T-helper 22 cell (primary cell): ENCODE measurements around the gene CPNE8.

Experiments
- DNase-seq: peaks from one replicate; pipeline ENCODE4 v3.0.0-alpha.2; 2020; ENCODE audit warnings: low read depth

CPNE8 gene

DNA sequence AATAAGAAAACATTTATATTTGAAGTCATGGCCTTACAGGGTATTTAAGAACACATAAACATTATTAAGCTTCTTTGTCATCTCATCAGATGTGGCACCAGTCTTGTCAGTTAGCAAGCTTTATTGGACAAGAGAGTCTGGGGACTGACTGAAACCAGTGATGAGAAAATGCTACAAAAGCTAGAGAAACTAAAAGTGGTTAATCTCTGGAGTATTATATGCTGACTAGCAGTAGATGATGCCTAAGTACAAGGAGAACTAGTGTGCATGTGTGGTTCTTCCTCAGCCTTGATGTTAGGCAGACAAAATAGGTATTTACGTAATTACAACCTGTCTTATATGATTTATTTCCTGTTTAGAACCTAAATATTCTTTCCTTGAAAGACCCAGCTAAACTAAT lies 176.5 kb downstream of the CPNE8 start:
- no peak for DNase-seq

- no peak for DNase-seq
Measured at GRCh38 chr12:38721611-38722252, 183.7 kb downstream of the CPNE8 start.

DNA sequence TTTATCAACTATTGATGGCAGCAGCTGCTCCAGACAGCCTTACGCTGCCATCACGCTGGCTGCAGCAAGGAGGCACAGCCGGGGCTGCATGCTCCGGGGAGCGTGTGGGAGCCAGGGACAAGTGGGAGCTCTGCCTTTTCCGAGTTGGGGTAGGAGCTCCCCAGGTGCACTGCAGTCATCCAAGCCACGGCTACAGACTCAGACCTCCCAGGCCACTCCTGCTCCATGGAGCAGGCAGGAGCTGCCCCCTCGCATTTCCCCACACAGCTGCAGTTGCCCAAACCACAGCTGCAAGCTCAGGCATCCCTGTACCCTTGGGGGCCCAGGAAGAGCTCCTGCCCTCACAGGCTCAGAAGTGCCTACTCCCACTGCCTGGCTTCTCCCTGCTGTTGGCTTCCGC lies 184.7 kb downstream of the CPNE8 start:
- DNase-seq: no peak

DNA sequence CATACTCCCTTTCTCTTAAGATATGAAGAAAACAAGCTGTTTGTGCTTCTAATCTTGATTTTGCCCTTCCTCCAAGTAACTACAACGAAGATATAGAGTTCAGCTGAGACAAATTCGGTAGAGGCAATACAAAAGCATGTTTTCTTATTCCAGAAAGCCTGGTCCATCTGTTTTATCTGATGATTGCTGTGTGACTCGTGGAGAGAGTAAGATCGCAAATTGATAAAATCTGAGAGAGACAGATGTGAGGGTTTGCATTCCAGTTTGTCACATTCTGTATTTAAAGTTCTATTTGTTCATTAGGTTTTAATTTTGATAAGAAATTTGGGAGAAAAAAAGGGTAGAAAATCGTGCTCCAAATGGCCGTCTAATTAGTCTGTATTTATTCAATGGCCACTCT lies 192.1 kb downstream of the CPNE8 start:
- DNase-seq: no peak

- no peak for DNase-seq
Measured at GRCh38 chr12:38711054-38711453, 194.3 kb downstream of the CPNE8 start.

GRCh38 chr12:38708466-38708865 lies 196.9 kb downstream of the CPNE8 start:
- DNase-seq: no peak

DNA sequence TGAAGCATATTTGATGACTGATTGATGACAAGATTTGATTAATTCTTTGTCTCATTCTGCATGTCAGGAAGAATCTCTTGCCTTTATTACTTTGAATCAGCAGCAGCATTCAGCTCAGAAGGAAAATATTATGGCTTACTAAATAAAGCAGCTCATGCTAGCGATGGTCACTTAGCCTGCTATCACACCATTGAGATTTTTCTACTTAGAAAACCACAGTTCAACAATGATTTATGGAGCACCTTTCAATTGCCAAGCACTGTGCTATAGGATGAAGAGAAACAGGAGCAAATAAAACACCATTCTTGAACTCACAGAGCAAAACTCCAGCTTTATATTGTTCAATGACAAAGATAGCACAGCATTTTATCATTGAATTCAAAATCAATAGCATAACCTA lies 197.7 kb downstream of the CPNE8 start:
- DNase-seq: no peak

DNA sequence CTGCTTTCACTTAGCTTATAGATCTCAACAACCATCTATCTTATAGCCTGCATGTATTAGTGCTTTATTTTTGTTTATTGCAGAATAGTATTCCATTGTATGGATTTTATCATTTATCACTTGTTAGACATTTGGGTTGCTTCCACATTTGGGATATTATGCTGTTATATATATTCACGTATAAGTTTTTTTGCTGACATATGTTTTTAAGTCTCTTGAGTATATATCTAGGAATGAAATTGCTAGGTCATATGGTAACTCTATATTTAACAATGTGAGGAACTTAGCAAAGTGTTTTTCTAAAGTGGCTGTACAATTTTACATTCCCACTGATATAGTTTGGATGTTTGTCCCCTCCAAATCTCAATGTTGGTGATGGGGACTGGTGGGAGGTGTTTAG lies 208.1 kb downstream of the CPNE8 start:
- no peak for DNase-seq

- DNase-seq: no peak
Measured at GRCh38 chr12:38695057-38695456, 210.3 kb downstream of the CPNE8 start.

DNA sequence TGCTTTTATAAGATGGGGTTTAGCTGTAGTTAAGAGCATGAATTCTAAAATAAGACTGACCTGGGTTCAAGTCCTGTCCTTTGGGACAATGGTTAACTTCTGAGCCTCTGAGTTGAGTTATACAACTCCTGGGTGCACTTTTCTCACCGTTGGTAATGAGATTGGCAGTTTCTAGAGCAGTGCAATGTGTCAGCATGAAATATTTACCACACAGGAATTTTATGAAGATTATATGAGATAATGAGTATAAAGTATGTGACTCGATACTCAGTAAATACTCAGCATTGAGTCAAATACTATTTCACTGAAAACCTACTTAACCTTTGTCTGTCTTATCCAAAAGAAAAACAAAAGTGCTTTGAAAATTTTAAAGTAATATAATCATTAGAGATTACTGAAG lies 214.2 kb downstream of the CPNE8 start:
- DNase-seq: no peak

DNA sequence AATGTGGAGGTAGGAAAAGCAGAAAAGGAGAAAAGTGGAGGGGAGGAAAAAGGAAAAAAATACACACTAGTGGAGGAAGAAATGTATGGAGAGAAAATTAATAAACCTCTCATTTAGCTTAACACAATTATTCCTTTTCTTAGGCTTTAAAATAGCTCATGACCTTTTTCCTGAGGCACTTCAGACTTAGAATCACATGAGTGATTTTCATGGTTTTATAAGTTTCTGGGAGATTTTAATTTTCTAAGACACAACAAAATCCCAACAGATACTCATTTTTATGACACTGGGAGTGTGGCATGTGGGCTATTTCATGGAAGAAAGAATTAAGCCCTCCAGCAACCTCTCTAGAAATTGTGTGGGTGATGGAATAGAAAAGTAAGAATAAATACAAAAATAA lies 214.7 kb downstream of the CPNE8 start:
- no peak for DNase-seq

DNA sequence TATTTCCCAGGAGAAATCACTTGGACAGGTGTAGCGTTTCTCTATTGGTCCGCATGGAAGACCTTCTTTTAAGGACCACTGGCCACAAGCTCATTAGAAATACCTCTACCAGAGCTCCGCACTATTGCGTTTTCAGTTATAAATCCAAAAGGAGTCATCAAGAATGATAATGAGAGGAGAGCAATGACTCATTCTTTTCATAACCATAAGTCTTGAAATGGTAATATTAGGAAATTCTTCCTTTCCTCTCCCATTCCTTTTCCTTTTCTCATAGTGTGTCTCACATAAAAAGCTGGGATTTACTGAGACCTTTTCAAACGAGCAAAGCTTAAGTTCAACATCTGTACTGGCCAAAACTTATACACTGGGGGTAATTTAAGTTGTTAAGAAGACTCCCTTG lies 215.7 kb downstream of the CPNE8 start:
- no peak for DNase-seq

- DNase-seq: no peak
Measured at GRCh38 chr12:38689195-38689594, 216.2 kb downstream of the CPNE8 start.

DNA sequence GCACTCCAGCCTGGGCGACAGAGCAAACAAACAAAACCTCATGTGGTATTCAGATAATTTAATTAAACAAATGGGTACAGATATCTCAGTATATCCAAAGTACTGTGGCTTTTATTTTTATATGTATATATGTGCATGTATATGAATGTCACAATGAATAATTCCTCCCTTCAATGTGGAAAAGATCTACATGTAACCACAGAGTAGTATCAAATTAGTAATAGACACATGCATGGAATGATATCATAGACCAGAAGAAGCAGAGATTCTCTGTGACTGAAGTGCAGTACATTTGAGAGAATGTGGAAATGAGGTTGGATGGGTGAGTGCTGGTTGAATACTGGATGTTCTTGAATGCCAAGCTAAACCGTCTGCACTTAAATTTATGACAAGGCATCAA lies 222.9 kb downstream of the CPNE8 start:
- DNase-seq: no peak

DNA sequence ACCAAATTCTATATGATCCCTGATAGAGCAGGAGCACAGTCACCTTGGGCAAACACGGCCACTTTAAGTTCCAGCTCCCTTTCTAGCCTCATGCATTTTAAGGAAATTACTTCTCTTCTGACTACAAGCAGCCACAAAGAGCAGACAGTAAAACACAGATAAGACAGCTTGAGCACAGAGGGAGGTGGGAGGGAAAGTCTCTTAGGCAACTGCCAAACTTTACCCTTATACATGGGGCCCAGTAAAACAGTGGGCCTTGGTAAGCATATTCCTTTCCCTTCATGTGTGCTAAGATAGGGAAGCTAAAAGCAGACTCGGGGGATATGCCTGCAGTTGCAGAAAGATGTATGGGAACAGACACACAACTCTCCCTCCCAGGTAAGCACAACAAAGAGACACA lies 235.9 kb downstream of the CPNE8 start:
- no peak for DNase-seq

DNA sequence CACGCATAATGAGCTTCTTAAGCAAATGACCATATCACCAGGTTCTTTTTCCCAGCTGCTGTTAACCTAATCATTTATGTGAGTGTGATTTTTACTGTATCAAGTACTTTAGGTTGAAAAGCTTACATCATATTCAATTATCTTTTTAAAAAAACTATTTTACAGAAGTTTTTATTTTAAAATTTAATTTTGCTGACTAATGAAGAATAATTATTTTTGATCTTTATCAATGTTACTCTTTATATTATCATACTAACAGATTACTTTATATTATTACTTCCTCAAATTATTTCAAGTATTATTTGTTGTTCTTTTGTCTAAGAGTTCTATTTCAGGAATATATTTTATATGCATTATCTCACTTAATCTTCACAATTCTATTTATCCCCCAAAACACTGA lies 236.3 kb downstream of the CPNE8 start:
- DNase-seq: no peak

- no peak for DNase-seq
Measured at GRCh38 chr12:38666425-38666824, 239.0 kb downstream of the CPNE8 start.

DNA sequence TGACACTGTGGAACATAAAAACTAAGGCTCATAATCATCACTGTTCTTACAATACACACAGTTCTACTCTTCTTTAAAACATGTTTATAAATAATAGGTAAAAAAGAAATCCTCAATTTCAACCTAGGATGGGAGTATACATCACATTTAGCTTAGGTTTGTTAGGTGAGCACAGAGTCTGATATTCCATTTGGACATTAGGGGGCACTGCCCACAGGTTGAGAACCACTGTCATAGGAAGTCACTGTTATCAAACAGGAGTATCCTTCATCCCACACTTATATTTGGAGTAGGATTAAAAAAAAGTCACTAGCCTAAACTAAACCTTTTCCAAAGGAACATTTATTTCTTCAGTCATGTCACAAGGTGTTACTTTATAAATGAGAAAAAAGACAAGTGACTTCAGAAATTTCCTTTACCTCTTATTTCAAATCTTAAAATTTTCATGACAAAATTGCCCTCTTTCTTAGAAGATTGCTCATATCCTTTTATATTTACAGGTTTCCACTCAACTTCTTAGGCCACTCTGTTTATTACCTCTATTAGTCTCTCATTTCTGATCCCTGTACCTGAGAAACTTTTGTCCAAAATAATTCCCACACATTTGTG lies 240.6 kb downstream of the CPNE8 start:
- no peak for DNase-seq

DNA sequence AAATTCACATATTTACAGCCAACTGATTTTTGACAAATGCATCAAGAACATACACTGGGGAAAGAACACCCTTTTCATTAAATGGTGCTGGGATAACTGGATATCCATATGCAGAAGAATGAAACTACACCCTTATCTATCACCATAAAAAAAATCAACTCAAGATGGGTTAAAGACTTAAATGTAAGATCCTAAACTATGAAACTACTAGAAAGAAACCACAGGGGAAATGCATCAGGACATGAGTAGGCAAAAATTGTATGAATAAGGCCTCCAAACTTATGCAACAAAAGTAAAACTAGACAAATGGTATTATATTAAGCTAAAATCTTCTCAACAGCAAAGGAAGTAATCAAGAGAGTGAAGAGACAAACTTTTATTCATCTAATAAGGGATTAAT lies 242.6 kb downstream of the CPNE8 start:
- no peak for DNase-seq

GRCh38 chr12:38653650-38654049 lies 251.7 kb downstream of the CPNE8 start:
- no peak for DNase-seq

- DNase-seq: no peak
Measured at GRCh38 chr12:38648813-38649212, 256.6 kb downstream of the CPNE8 start.

DNA sequence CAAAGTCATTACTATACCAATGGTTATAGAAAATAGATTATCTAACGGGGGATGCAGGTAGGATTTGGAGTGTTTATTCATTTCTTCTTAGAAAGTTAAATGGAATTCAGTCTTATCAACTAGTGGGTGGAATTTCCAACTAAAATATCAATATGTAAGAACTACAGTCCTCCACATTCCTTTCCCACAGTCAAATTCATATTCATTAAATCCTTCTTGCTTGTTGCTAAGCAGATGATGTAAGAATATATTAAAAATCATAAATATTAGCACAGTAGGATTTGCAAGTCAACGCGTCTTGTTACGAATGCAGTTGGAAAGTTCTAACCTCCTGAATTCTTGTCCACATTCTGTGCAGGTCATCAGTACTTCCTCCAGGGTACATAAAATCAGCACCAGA lies 259.2 kb downstream of the CPNE8 start:
- DNase-seq: no peak

GRCh38 chr12:38639625-38640024 lies 265.8 kb downstream of the CPNE8 start:
- DNase-seq: no peak

DNA sequence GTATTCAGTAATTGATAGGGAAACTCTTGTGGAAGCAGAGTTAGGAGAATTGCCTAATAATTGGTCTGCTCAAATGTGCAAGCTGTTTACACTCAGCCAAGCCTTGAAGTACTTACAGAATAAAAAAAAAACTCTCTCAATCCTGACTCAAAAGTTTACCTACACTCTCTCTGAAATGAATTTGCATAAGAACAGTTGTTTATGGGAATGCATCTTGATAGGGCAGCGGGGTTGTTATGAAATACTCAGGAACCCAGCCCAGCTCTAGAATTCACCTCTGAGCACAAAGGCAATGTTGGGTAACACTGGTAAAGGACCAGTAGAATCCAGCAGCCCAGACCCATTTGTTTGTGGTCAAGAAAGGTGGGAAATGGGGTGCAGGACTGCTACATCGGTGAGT lies 267.0 kb downstream of the CPNE8 start:
- no peak for DNase-seq
